Uterus (tissue), 2 donors: ENCODE data around the gene CORO6.

Source experiments
- CTCF ChIP-seq, 4 experiments: fragments of 200-600 bp in 2 of 4; fragments of 450-650 bp in 2 of 4; sonication (generic) in 2 of 4; IDR thresholded peaks; one replicate each; pipeline ENCODE4 v1.5.1; 2016 to 2019; ENCODE audit warnings: antibody characterized with exemption in 4 of 4, mild to moderate bottlenecking in 2 of 4, moderate library complexity in 1 of 4
- POLR2A ChIP-seq, 2 donors: fragments of 450-650 bp; IDR thresholded peaks; one replicate each; pipeline ENCODE4 v1.6.1; 2016; ENCODE audit warnings: antibody characterized with exemption in 2 of 2, mild to moderate bottlenecking in 1 of 2, moderate library complexity in 1 of 2

GRCh38 chr17:29588562-29589411 is 33.9 kb downstream of the CORO6 start:
- TF ChIP-seq POLR2A (IDR thresholded peaks at IDR 0.05) = no peak
- TF ChIP-seq CTCF (IDR thresholded peaks at IDR 0.05) = no peak
